Progenitor cell of endocrine pancreas (in vitro differentiated cells): ENCODE data around the gene MTREX. TPM values are rescaled to one million over a fixed set of nuclear protein-coding genes. Genes with fewer than 3 reads are reported as not detected.
A peak's percentile ranks its signal among the peaks of the same experiment; 100 is the strongest.

Experiments used
- DNase-seq: peaks from one replicate; pipeline ENCODE4 v3.0.0; 2021; ENCODE audit warnings: low spot score; ENCODE audit not compliant: unreplicated experiment
- H3K27ac Mint-ChIP-seq: 2 replicates; pipeline ENCODE4 v1.8.0; 2021; ENCODE audit warnings: mild to moderate bottlenecking, moderate library complexity, mixed read lengths
- H3K27me3 Mint-ChIP-seq: 2 replicates; pipeline ENCODE4 v1.8.0; 2021; ENCODE audit warnings: mixed read lengths
- H3K36me3 Mint-ChIP-seq: 2 replicates; pipeline ENCODE4 v1.8.0; 2022; ENCODE audit warnings: mixed read lengths; ENCODE audit not compliant: insufficient read depth
- H3K4me1 Mint-ChIP-seq: 2 replicates; pipeline ENCODE4 v1.8.0; 2021; ENCODE audit warnings: low read depth, mixed read lengths
- H3K4me3 Mint-ChIP-seq: 2 replicates; pipeline ENCODE4 v1.8.0; 2021; ENCODE audit warnings: low read depth, mild to moderate bottlenecking, moderate library complexity, mixed read lengths
- H3K9me3 Mint-ChIP-seq: 2 replicates; pipeline ENCODE4 v1.8.0; 2021; ENCODE audit warnings: low read depth, mixed read lengths
- total RNA-seq: library from RNA; stranded (reverse); gene quantifications from 2 replicates; pipeline ENCODE4 v1.2.1, GENCODE V29; 2021
- TF ChIP-seq, protein P1 (sequence below): fragments of 200-600 bp; sonication (generic); IDR thresholded peaks from one replicate; pipeline ENCODE4 v1.5.0; 2021; ENCODE audit warnings: antibody characterized with exemption, mild to moderate bottlenecking; ENCODE audit not compliant: unreplicated experiment

The MTREX gene
- total RNA-seq, 1 donor from 2014 or later = 75.5 TPM

- TF ChIP-seq, protein P1, sequence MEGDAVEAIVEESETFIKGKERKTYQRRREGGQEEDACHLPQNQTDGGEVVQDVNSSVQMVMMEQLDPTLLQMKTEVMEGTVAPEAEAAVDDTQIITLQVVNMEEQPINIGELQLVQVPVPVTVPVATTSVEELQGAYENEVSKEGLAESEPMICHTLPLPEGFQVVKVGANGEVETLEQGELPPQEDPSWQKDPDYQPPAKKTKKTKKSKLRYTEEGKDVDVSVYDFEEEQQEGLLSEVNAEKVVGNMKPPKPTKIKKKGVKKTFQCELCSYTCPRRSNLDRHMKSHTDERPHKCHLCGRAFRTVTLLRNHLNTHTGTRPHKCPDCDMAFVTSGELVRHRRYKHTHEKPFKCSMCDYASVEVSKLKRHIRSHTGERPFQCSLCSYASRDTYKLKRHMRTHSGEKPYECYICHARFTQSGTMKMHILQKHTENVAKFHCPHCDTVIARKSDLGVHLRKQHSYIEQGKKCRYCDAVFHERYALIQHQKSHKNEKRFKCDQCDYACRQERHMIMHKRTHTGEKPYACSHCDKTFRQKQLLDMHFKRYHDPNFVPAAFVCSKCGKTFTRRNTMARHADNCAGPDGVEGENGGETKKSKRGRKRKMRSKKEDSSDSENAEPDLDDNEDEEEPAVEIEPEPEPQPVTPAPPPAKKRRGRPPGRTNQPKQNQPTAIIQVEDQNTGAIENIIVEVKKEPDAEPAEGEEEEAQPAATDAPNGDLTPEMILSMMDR = no peak
- no peak overlapping the region for H3K27ac Mint-ChIP-seq
These were observed 49.1 kb downstream of the MTREX start for GRCh38 chr5:55356896-55357295.

GRCh38 chr5:55360190-55360589 lies 52.4 kb downstream of the MTREX start:
- Mint-ChIP-seq H3K36me3 (peaks cover 20% of the 10 kb centered on the region), H3K27me3 (no peaks in the 10 kb centered on the region), H3K9me3 (peaks cover 7% of the 10 kb centered on the region), H3K4me1 (peaks cover 14% of the 10 kb centered on the region), H3K27ac (no peak overlapping the region), H3K4me3 (no peak overlapping the region)
- TF ChIP-seq, protein P1 = no peak
- no peak for DNase-seq

More at GRCh38 chr5:55356896-55357295, 49.1 kb downstream of the MTREX start:
- Mint-ChIP-seq H3K9me3 (peaks cover 7% of the 10 kb centered on the region), H3K4me3 (no peak overlapping the region), H3K4me1 (no peaks in the 10 kb centered on the region), H3K36me3 (peaks cover 27% of the 10 kb centered on the region), H3K27me3 (no peaks in the 10 kb centered on the region)
- no peak for DNase-seq

DNA sequence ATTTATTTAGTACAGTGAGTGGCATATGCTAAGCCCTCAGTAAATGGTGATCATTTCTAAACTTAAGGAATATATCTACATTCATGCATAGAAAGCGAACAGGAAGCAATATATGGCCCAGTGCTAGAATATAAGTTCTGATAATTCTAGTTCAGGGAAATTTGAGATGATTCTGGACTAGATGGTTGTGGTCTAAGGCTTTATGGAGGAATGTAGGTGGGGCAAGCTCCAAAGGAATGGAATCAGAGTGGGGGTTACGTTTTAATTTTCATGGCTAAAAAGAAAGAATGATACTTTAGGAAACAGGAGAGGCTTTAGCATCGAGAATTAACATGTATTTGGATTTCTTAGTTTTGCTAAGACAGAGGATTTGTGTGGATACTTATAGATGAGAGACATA lies 56.1 kb downstream of the MTREX start:
- Mint-ChIP-seq H3K4me1 (peaks cover 16% of the 10 kb centered on the region), H3K27me3 (no peaks in the 10 kb centered on the region), H3K9me3 (peaks cover 7% of the 10 kb centered on the region), H3K27ac (peak overlapping the region; percentile 17), H3K4me3 (no peak overlapping the region), H3K36me3 (peaks cover 22% of the 10 kb centered on the region)
- TF ChIP-seq, protein P1 = no peak
- DNase-seq = no peak

DNA sequence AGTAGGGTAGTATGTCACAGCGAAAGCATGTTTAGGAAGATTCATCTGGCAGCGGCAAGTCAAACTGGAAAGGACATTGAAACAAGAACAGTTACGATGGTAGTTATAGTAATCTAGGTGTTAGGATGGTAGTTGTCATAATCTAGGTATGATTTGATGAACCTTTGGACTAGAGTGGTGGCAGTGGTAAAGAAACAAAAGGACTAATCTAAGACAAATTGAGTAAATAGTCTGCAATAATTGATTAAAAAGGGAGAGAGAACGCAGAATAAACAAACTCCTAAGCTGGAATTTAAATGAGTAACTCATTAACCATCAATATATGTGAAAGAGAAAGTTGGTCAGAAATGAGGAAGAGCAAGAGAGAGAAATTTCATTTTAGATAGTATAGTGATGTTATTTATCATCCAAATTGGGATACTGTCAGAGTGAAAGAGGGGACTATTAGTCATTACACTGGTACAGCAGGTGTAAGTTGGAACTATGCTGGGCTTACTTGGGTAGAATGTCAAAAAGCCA lies 56.8 kb downstream of the MTREX start:
- H3K9me3 Mint-ChIP-seq = peaks cover 7% of the 10 kb centered on the region
- H3K36me3 Mint-ChIP-seq = peaks cover 20% of the 10 kb centered on the region
- peaks cover 16% of the 10 kb centered on the region for H3K4me1 Mint-ChIP-seq
- no peaks in the 10 kb centered on the region for H3K27me3 Mint-ChIP-seq
- TF ChIP-seq, protein P1 = no peak
- no peak for DNase-seq
- no peak overlapping the region for H3K4me3 Mint-ChIP-seq
- peak overlapping the region; percentile 63 for H3K27ac Mint-ChIP-seq

DNA sequence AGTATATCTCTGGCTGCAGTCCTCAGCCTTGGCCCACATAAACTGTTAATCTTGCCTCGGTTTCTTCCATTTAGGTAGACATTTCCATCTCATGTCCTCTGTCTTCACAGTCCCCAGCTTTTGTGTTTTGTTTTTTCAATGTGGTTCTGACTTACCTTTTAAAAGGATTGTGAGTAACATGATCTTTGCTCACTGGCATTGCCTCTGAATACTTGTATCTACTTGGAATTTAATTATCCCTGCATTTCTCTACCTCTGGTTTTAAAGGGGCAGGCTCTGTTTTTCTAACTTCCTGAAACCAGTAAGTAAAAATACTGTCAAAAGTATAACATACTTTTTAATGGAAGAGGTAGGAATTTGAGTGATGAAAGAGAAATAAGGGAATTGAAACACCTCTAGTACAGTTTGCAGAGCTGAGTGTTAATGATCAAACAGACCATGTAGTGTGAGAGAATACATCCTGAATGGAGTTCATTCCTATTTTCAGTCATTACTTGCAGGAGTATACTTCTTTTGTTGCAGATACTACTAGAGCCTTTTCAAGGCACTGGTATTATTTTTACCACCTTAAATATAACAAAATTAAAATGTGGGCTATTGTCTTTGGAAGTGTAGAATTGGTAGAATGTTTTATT lies 62.6 kb downstream of the MTREX start:
- Mint-ChIP-seq H3K4me3 (no peak overlapping the region), H3K27ac (no peak overlapping the region), H3K27me3 (no peaks in the 10 kb centered on the region), H3K36me3 (peaks cover 43% of the 10 kb centered on the region), H3K4me1 (peaks cover 2% of the 10 kb centered on the region), H3K9me3 (peaks cover 20% of the 10 kb centered on the region)
- no peak for DNase-seq
- TF ChIP-seq, protein P1 = no peak
